HG02938 (cell line): ENCODE results near the gene SLC45A3.

ENCODE experiments used
- ATAC-seq: cut with Tn5 transposase; IDR thresholded peaks from one replicate; pipeline ENCODE4 v1.9.1; 2021; ENCODE audit warnings: mild to moderate bottlenecking, moderate library complexity; ENCODE audit not compliant: unreplicated experiment

SLC45A3 gene

GRCh38 chr1:205610901-205611466 lies 69.3 kb downstream of the SLC45A3 start:
- no peak for ATAC-seq

- ATAC-seq = no peak
Measured at GRCh38 chr1:205610036-205610435, 70.3 kb downstream of the SLC45A3 start.
